ENCODE results near the gene HLA-DRB5. TPM values are rescaled to one million over a fixed set of nuclear protein-coding genes. Genes with fewer than 3 reads are reported as not detected.
"Not testable (repeated sequence)": the region's sequence is repeated elsewhere in the genome, so short reads cannot be mapped to it uniquely, and the experiment has no call there.

Gene HLA-DRB5
- total and polyA plus RNA-seq, 2 experiments from 2014 or later: not detected

DNA sequence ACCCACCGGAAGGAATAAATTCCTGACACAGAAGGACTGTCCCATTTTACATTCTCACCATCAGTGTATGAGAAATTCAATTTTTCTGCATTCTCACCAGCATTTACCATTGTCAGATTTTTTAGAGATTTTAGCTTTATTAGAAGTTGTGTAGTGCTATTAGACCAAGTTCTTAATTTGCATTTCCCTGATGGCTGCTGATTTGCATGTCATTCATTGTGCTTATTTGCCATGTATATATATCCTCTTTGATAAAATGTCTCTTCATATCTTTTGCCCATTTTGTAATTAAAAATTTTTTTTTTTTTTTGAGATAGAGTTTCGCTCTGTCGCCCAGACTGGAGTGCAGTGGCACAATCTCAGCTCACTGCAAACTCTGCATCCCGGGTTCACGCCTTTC, 9.8 kb upstream of the HLA-DRB5 start (continued):
- TF ChIP-seq, protein P1, sequence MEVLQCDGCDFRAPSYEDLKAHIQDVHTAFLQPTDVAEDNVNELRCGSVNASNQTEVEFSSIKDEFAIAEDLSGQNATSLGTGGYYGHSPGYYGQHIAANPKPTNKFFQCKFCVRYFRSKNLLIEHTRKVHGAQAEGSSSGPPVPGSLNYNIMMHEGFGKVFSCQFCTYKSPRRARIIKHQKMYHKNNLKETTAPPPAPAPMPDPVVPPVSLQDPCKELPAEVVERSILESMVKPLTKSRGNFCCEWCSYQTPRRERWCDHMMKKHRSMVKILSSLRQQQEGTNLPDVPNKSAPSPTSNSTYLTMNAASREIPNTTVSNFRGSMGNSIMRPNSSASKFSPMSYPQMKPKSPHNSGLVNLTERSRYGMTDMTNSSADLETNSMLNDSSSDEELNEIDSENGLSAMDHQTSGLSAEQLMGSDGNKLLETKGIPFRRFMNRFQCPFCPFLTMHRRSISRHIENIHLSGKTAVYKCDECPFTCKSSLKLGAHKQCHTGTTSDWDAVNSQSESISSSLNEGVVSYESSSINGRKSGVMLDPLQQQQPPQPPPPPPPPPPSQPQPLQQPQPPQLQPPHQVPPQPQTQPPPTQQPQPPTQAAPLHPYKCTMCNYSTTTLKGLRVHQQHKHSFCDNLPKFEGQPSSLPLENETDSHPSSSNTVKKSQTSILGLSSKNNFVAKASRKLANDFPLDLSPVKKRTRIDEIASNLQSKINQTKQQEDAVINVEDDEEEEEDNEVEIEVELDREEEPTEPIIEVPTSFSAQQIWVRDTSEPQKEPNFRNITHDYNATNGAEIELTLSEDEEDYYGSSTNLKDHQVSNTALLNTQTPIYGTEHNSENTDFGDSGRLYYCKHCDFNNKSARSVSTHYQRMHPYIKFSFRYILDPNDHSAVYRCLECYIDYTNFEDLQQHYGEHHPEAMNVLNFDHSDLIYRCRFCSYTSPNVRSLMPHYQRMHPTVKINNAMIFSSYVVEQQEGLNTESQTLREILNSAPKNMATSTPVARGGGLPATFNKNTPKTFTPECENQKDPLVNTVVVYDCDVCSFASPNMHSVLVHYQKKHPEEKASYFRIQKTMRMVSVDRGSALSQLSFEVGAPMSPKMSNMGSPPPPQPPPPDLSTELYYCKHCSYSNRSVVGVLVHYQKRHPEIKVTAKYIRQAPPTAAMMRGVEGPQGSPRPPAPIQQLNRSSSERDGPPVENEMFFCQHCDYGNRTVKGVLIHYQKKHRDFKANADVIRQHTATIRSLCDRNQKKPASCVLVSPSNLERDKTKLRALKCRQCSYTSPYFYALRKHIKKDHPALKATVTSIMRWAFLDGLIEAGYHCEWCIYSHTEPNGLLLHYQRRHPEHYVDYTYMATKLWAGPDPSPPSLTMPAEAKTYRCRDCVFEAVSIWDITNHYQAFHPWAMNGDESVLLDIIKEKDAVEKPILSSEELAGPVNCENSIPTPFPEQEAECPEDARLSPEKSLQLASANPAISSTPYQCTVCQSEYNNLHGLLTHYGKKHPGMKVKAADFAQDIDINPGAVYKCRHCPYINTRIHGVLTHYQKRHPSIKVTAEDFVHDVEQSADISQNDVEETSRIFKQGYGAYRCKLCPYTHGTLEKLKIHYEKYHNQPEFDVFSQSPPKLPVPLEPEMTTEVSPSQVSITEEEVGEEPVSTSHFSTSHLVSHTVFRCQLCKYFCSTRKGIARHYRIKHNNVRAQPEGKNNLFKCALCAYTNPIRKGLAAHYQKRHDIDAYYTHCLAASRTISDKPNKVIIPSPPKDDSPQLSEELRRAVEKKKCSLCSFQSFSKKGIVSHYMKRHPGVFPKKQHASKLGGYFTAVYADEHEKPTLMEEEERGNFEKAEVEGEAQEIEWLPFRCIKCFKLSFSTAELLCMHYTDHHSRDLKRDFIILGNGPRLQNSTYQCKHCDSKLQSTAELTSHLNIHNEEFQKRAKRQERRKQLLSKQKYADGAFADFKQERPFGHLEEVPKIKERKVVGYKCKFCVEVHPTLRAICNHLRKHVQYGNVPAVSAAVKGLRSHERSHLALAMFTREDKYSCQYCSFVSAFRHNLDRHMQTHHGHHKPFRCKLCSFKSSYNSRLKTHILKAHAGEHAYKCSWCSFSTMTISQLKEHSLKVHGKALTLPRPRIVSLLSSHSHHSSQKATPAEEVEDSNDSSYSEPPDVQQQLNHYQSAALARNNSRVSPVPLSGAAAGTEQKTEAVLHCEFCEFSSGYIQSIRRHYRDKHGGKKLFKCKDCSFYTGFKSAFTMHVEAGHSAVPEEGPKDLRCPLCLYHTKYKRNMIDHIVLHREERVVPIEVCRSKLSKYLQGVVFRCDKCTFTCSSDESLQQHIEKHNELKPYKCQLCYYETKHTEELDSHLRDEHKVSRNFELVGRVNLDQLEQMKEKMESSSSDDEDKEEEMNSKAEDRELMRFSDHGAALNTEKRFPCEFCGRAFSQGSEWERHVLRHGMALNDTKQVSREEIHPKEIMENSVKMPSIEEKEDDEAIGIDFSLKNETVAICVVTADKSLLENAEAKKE (CRISPR knock-in tag; IDR thresholded peaks at IDR 0.05): no peak
- TF ChIP-seq CREB1 (CRISPR knock-in tag; IDR thresholded peaks at IDR 0.05; ENCODE audit: low read depth): no peak
- TF ChIP-seq STAT1 (IDR thresholded peaks at IDR 0.05; ENCODE audit: unreplicated experiment): no peak
- TF ChIP-seq ZNF114 (CRISPR knock-in tag; IDR thresholded peaks at IDR 0.05): no peak
- TF ChIP-seq, protein P2, sequence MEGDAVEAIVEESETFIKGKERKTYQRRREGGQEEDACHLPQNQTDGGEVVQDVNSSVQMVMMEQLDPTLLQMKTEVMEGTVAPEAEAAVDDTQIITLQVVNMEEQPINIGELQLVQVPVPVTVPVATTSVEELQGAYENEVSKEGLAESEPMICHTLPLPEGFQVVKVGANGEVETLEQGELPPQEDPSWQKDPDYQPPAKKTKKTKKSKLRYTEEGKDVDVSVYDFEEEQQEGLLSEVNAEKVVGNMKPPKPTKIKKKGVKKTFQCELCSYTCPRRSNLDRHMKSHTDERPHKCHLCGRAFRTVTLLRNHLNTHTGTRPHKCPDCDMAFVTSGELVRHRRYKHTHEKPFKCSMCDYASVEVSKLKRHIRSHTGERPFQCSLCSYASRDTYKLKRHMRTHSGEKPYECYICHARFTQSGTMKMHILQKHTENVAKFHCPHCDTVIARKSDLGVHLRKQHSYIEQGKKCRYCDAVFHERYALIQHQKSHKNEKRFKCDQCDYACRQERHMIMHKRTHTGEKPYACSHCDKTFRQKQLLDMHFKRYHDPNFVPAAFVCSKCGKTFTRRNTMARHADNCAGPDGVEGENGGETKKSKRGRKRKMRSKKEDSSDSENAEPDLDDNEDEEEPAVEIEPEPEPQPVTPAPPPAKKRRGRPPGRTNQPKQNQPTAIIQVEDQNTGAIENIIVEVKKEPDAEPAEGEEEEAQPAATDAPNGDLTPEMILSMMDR (conservative IDR thresholded peaks at IDR 0.05; ENCODE audit: low read depth in 2 of 2): no peak
- no peak for TF ChIP-seq POLR2AphosphoS5 (IDR thresholded peaks at IDR 0.05; ENCODE audit: low read depth)
- no peak for TF ChIP-seq EZH2phosphoT487 (IDR thresholded peaks at IDR 0.05; ENCODE audit: unreplicated experiment)

- not testable (repeated sequence) for H3K4me1 Mint-ChIP-seq; H3K4me2 ChIP-seq; H2AFZ ChIP-seq; H3K27me3 Mint-ChIP-seq (ENCODE audit: insufficient read depth, low read depth, poor library complexity); H3K36me3 Mint-ChIP-seq (ENCODE audit: low read depth); H3K27ac Mint-ChIP-seq; H4K20me1 ChIP-seq (replicated peaks; ENCODE audit: insufficient read depth); ATAC-seq; H3F3A ChIP-seq (replicated peaks; ENCODE audit: low read depth); H3K4me3 Mint-ChIP-seq; H3K79me2 ChIP-seq (replicated peaks; ENCODE audit: insufficient read depth); H3K27me3 ChIP-seq (ENCODE audit: insufficient read depth); H3K36me3 ChIP-seq (ENCODE audit: insufficient read depth); H3K9me3 Mint-ChIP-seq; H3K4me3 ChIP-seq; H3K4me1 ChIP-seq (ENCODE audit: insufficient read depth); H3K27ac ChIP-seq (ENCODE audit: low read depth); H3K9me2 ChIP-seq (ENCODE audit: insufficient read depth); DNase-seq (ENCODE audit: low spot score)
These were observed 325 bp upstream of the HLA-DRB5 start for GRCh38 chr6:32530431-32530793.

Data from GM23338 (cell line).